Common myeloid progenitor, CD34-positive (primary cell): Measurements from ENCODE around the gene P2RX6.
"Not testable (repeated sequence)": the region's sequence is repeated elsewhere in the genome, so short reads cannot be mapped to it uniquely, and the experiment has no call there.

Experiments used
- CTCF ChIA-PET: fragments of 350-600 bp; sonication (Branson Sonifier 250); formaldehyde crosslinking; loops from one replicate; lab custom pipeline; 2021; ENCODE audit warnings: antibody characterized with exemption; lab: Charles Lee
- POLR2A ChIA-PET: fragments of 350-600 bp; sonication (Branson Sonifier 250); formaldehyde crosslinking; loops from one replicate; lab custom pipeline; 2021; ENCODE audit warnings: antibody characterized with exemption; lab: Charles Lee
- DNase-seq, 3 donors: peaks; one replicate each; pipeline versions ENCODE4 v3.0.0 to v3.0.0-alpha.2; 2013
- H3K27ac ChIP-seq, 2 experiments: 1 replicate in 1 of 2; 2 replicates in 1 of 2; pipeline ENCODE4 v1.7.0; 2013; ENCODE audit warnings: inconsistent platforms in 2 of 2, low read length in 2 of 2, mild to moderate bottlenecking in 2 of 2, low read depth in 1 of 2, moderate library complexity in 1 of 2; ENCODE audit not compliant: severe bottlenecking in 2 of 2, insufficient read depth in 1 of 2, poor library complexity in 1 of 2
- H3K27me3 ChIP-seq, 5 experiments: replicated peaks in 2 of 5; 1 replicate in 3 of 5; 2 replicates in 2 of 5; pipeline versions ENCODE4 v1.6.1 to v1.7.0; 2013; ENCODE audit warnings: low read length in 4 of 5, mild to moderate bottlenecking in 2 of 5, moderate library complexity in 2 of 5, inconsistent platforms in 1 of 5; ENCODE audit not compliant: insufficient read depth in 5 of 5, control insufficient read depth in 4 of 5
- H3K36me3 ChIP-seq, 4 experiments: 1 replicate in 2 of 4; 2 replicates in 2 of 4; pipeline versions ENCODE4 v1.6.1 to v1.7.0; 2013; ENCODE audit warnings: low read length in 3 of 4, control low read depth in 1 of 4, mild to moderate bottlenecking in 1 of 4; ENCODE audit not compliant: control insufficient read depth in 4 of 4, insufficient read depth in 4 of 4
- H3K4me1 ChIP-seq, 4 experiments: 1 replicate in 3 of 4; 2 replicates in 1 of 4; pipeline versions ENCODE4 v1.6.1 to v1.7.1; 2013; ENCODE audit warnings: low read length in 3 of 4, mild to moderate bottlenecking in 3 of 4, control low read depth in 1 of 4, inconsistent platforms in 1 of 4, moderate library complexity in 1 of 4; ENCODE audit not compliant: control insufficient read depth in 4 of 4, insufficient read depth in 4 of 4; ENCODE audit errors: control extremely low read depth in 1 of 4
- H3K4me3 ChIP-seq, 7 experiments: 1 replicate in 4 of 7; 2 replicates in 3 of 7; pipeline versions ENCODE4 v1.5.1 to v1.7.0; 2013; ENCODE audit warnings: mild to moderate bottlenecking in 7 of 7, low read length in 6 of 7, moderate library complexity in 6 of 7, inconsistent platforms in 2 of 7, low read depth in 2 of 7, control low read depth in 1 of 7; ENCODE audit not compliant: insufficient read depth in 4 of 7, control insufficient read depth in 1 of 7; ENCODE audit errors: extremely low read depth in 1 of 7
- H3K9me3 ChIP-seq, 5 experiments: 1 replicate in 4 of 5; 2 replicates in 1 of 5; pipeline versions ENCODE4 v1.6.1 to v1.7.1; 2013; ENCODE audit warnings: low read length in 4 of 5, mild to moderate bottlenecking in 2 of 5, inconsistent platforms in 1 of 5, low read depth in 1 of 5, moderate library complexity in 1 of 5; ENCODE audit not compliant: control insufficient read depth in 4 of 5, insufficient read depth in 2 of 5; ENCODE audit errors: control extremely low read depth in 1 of 5
- WGBS: methylation state at CpG from one replicate; pipeline ENCODE4 v1.1.5; 2013; ENCODE audit not compliant: insufficient coverage; 5-methylcytosine and 5-hydroxymethylcytosine counted together

The P2RX6 gene

GRCh38 chr22:20970939-20971657 is 43.9 kb upstream of the P2RX6 start:
- Histone ChIP-seq H3K27me3 (no peaks in the 10 kb centered on the region), H3K4me1 (peaks cover 0 to 30% (median 14%) of the 10 kb centered on the region in 4 experiments), H3K27ac (no peak overlapping the region), H3K9me3 (no peaks in the 10 kb centered on the region), H3K4me3 (no peak overlapping the region), H3K36me3 (no peaks in the 10 kb centered on the region)
- CTCF ChIA-PET = interaction anchor here (1.0 to 2.7 kb wide), 4 partner anchors 8 to 13 kb away, joined by 3 to 9 read pairs (median 6); no protein-coding TSS in a partner anchor
- WGBS = 100% methylated on average over 3 of the region's 4 CpGs
- no peak for DNase-seq
- POLR2A ChIA-PET = no interaction called here

DNA sequence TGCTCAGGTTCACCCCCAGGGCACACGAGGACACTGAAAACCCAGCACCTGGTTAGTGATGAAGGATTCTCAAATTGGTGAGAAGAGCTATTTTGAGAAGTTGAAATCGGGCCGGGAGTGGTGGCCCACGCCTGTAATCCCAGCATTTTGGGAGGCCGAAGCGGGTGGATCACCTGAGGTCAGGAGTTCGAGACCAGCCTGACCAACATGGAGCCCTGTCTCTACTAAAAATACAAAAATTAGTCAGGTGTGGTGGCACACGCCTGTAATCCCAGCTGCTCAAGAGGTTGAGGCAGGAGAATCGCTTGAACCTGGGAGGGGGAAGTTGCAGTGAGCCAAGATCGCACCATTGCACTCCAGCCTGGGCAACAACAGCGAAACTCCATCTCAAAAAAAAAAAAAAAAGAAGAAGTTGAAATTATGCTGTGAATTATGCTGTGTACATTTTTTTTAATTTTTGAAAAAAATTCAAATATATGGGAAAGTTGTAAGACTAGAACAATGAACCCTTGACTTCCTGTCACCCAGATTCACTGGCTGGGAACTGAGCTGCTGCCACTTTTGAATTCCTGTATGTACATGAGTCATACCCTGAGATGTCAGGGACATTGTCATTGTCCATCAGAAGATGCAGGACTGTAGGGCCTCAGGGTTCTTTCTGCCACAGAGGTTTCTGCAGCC is 42.8 kb upstream of the P2RX6 start:
- H3K4me3 ChIP-seq, H3K27me3 ChIP-seq, H3K9me3 ChIP-seq, H3K36me3 ChIP-seq, POLR2A ChIA-PET, H3K27ac ChIP-seq: not testable (repeated sequence)
- DNase-seq = peak in 2 of 3 donors; percentile 34 to 36
- 91% methylated on average over 7 of the region's 11 CpGs for WGBS
- peaks cover 0 to 28% (median 14%) of the 10 kb centered on the region in 4 experiments for H3K4me1 ChIP-seq
- CTCF ChIA-PET = interaction anchor here (0.7 to 2.7 kb wide), 4 partner anchors 9 to 1773 kb away, joined by 3 to 9 read pairs (median 6); no protein-coding TSS in a partner anchor

- no peak overlapping the region for H3K27ac ChIP-seq
- peaks cover 0 to 20% (median 12%) of the 10 kb centered on the region in 4 experiments for H3K4me1 ChIP-seq
- CTCF ChIA-PET = interaction anchor here (2.0 to 2.7 kb wide), 2 partner anchors 8 to 9 kb away, joined by 8 to 9 read pairs; no protein-coding TSS in a partner anchor
- H3K4me3 ChIP-seq = no peak overlapping the region
- DNase-seq = no peak
- no peaks in the 10 kb centered on the region for H3K27me3 ChIP-seq
- no peaks in the 10 kb centered on the region for H3K9me3 ChIP-seq
- WGBS = 91% methylated on average over 14 of the region's 21 CpGs
- H3K36me3 ChIP-seq = no peaks in the 10 kb centered on the region
- POLR2A ChIA-PET = no interaction called here
Observed at GRCh38 chr22:20972933-20973577, 41.9 kb upstream of the P2RX6 start.

DNA sequence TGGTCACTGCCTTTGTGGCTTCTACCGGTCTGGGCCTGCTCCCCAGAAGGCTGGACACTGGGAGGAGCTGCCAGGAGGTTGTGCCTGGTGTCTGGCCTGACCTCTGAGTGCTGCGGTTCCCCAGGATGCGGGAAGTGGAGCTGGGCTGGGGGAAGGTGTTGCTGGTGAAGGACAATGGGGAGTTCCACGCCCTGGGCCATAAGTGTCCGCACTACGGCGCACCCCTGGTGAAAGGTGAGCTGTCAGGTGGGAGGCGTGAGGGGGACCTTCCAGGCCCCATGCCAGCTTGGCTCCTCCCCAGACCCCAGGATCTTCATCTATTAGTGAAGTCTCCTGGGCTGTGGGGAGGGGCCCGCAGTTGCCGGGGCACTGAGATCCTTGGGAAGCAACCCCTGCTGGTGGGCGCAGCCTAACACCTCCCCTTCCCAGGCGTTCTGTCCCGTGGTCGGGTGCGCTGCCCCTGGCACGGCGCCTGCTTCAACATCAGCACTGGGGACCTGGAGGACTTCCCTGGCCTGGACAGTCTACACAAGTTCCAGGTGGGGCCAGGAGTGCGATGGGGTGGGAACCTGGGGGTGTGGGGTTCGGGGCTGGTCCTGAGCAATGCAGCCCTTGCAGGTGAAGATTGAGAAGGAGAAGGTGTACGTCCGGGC is 41.2 kb upstream of the P2RX6 start:
- peaks cover 0 to 13% (median 5%) of the 10 kb centered on the region in 4 experiments for H3K4me1 ChIP-seq
- ChIA-PET POLR2A (no interaction called here), CTCF (interaction anchor here (2.7 kb wide), 1 partner anchor 10 kb away, joined by 9 read pairs; no protein-coding TSS in a partner anchor)
- no peaks in the 10 kb centered on the region for H3K36me3 ChIP-seq
- no peak for DNase-seq
- no peaks in the 10 kb centered on the region for H3K27me3 ChIP-seq
- peaks cover 0 to 6% (median 0%) of the 10 kb centered on the region in 5 experiments for H3K9me3 ChIP-seq
- no peak overlapping the region for H3K4me3 ChIP-seq
- no peak overlapping the region for H3K27ac ChIP-seq
- 95% methylated on average over 16 of the region's 21 CpGs for WGBS

- 94% methylated on average over 12 of the region's 16 CpGs for WGBS
Observed at GRCh38 chr22:20974336-20974955, 40.5 kb upstream of the P2RX6 start.

DNA sequence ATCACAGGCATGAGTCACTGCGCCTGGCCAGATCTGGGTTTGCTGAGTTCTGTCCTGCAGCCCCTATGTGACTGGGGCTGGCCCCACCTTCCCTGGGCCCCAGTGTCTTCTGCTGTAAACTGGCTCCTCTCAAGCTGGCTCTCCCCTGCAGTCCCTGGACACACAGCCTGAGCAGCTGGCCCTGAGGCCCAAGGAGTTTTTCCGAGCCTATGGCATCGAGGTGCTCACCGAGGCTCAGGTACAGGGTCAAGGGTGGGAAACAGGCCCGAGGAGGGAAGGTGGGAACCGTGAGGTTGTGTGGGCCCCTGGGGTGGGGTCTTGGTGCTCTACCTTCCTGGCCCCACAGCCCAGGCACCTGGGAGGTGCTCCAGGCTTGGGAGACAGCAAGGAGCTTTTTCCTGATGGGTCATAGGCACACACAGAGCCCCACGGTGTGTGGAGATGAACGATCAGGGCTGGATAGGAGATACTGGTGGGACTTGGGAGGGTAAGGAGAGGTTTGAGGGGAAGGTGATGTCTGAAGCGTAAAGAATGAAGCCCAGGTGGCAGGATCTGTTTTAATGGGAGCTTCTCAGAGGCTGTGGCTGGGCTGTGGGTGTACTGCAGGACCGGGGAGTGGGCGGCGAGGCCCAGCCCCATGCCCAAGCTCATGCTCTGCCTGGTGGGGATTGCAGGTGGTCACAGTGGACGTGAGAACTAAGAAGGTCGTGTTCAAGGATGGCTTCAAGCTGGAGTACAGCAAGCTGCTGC is 39.2 kb upstream of the P2RX6 start:
- POLR2A ChIA-PET = interaction anchor here (1.3 kb wide), 1 partner anchor 19 kb away, joined by 3 read pairs; no protein-coding TSS in a partner anchor
- Histone ChIP-seq H3K27ac (no peak overlapping the region), H3K4me1 (peaks cover 0 to 18% (median 13%) of the 10 kb centered on the region in 4 experiments), H3K4me3 (no peak overlapping the region), H3K9me3 (peaks cover 0 to 10% (median 0%) of the 10 kb centered on the region in 5 experiments), H3K27me3 (no peaks in the 10 kb centered on the region), H3K36me3 (no peaks in the 10 kb centered on the region)
- CTCF ChIA-PET = interaction anchor here (1.1 kb wide), 1 partner anchor 13 kb away, joined by 5 read pairs; no protein-coding TSS in a partner anchor
- DNase-seq = no peak
- WGBS = 94% methylated on average over 12 of the region's 14 CpGs

More at GRCh38 chr22:20974336-20974955, 40.5 kb upstream of the P2RX6 start:
- no peaks in the 10 kb centered on the region for H3K27me3 ChIP-seq
- H3K36me3 ChIP-seq = no peaks in the 10 kb centered on the region
- H3K27ac ChIP-seq = no peak overlapping the region
- no peak overlapping the region for H3K4me3 ChIP-seq
- peaks cover 0 to 10% (median 0%) of the 10 kb centered on the region in 5 experiments for H3K9me3 ChIP-seq
- DNase-seq = no peak
- peaks cover 0 to 9% (median 6%) of the 10 kb centered on the region in 4 experiments for H3K4me1 ChIP-seq
- ChIA-PET POLR2A (no interaction called here), CTCF (no interaction called here)
